Endothelial cell of umbilical vein (primary cell): Measurements from ENCODE around the gene HDAC4. TPM values are rescaled to one million over a fixed set of nuclear protein-coding genes. Genes with fewer than 3 reads are reported as not detected.

Source experiments
- BruUV-seq: library from RNA; stranded (reverse); fragments of 400-500 nt; replicated peaks from 2 replicates; lab custom pipeline; 2021; lab: Mats Ljungman, UMichigan
- CTCF ChIA-PET: fragments of 300-600, 350-600 bp; sonication (Branson Sonifier 250); formaldehyde crosslinking; loops from one replicate; lab custom pipeline; 2021; ENCODE audit warnings: antibody characterized with exemption, inconsistent platforms; lab: Charles Lee
- POLR2A ChIA-PET: fragments of 300-600, 350-600 bp; sonication (Branson Sonifier 250); formaldehyde crosslinking; loops from one replicate; lab custom pipeline; 2021; ENCODE audit warnings: antibody characterized with exemption, inconsistent platforms; lab: Charles Lee
- DNase-seq: peaks from one replicate; pipeline ENCODE4 v3.0.0-alpha.2; 2011; ENCODE audit warnings: low read depth, low spot score
- FAIRE-seq: peaks from 2 replicates; lab custom pipeline; 2011; peaks lifted over from hg19 to GRCh38; lab: Jason Lieb, UNC
- H2AFZ ChIP-seq: 2 replicates; pipeline ENCODE4 v1.6.0; 2012; ENCODE audit warnings: low read depth, low read length, control low read depth, inconsistent platforms
- H3K27ac ChIP-seq: 2 replicates; pipeline ENCODE4 v1.5.1; 2011; ENCODE audit warnings: low read depth, mild to moderate bottlenecking, control low read depth, low read length, moderate library complexity; ENCODE audit not compliant: insufficient read depth
- H3K27me3 ChIP-seq, 2 experiments: 2 replicates each; pipeline versions ENCODE4 v1.6.0 to v1.6.1; 2011; ENCODE audit warnings: low read length in 2 of 2, mixed read lengths in 1 of 2; ENCODE audit not compliant: control insufficient read depth in 2 of 2, insufficient read depth in 2 of 2
- H3K36me3 ChIP-seq, 2 experiments: 2 replicates in 1 of 2; 3 replicates in 1 of 2; pipeline ENCODE4 v1.5.1; 2011; ENCODE audit warnings: low read length in 2 of 2, mild to moderate bottlenecking in 1 of 2, moderate library complexity in 1 of 2; ENCODE audit not compliant: control insufficient read depth in 2 of 2, insufficient read depth in 2 of 2; ENCODE audit errors: extremely low read depth in 1 of 2
- H3K4me1 ChIP-seq: 3 replicates; pipeline ENCODE4 v1.5.1; 2011; ENCODE audit warnings: mild to moderate bottlenecking, low read length; ENCODE audit not compliant: control insufficient read depth, insufficient read depth; ENCODE audit errors: extremely low read depth
- H3K4me2 ChIP-seq: 2 replicates; pipeline ENCODE4 v1.6.1; 2011; ENCODE audit warnings: low read length, control low read depth, mixed read lengths; ENCODE audit not compliant: insufficient read depth
- H3K4me3 ChIP-seq, 3 experiments: fragments of 200-600 bp in 1 of 3; sonication (generic), shearing (Covaris generic) in 1 of 3; replicated peaks in 1 of 3; 2 replicates each; pipeline ENCODE4 v1.5.1; 2011 to 2016; ENCODE audit warnings: control low read depth in 3 of 3, low read length in 3 of 3, mild to moderate bottlenecking in 2 of 3, inconsistent platforms in 1 of 3, low read depth in 1 of 3, moderate library complexity in 1 of 3; ENCODE audit not compliant: insufficient read depth in 1 of 3
- H3K79me2 ChIP-seq: 2 replicates; pipeline ENCODE4 v1.6.0; 2012; ENCODE audit warnings: low read length, inconsistent platforms; ENCODE audit not compliant: control insufficient read depth, insufficient read depth
- H3K9ac ChIP-seq: replicated peaks from 2 replicates; pipeline ENCODE3; 2011; ENCODE audit warnings: low read length, control low read depth; ENCODE audit not compliant: insufficient read depth; ENCODE audit errors: extremely low read depth
- H3K9me1 ChIP-seq: replicated peaks from 3 replicates; pipeline ENCODE4 v1.6.0; 2011; ENCODE audit warnings: mild to moderate bottlenecking, low read length; ENCODE audit not compliant: control insufficient read depth, insufficient read depth; ENCODE audit errors: extremely low read depth
- H3K9me3 ChIP-seq: replicated peaks from 2 replicates; pipeline ENCODE4 v1.5.1; 2012; ENCODE audit warnings: low read length, inconsistent platforms; ENCODE audit not compliant: control insufficient read depth, insufficient read depth
- H4K20me1 ChIP-seq: replicated peaks from 2 replicates; pipeline ENCODE3; 2011; ENCODE audit warnings: mild to moderate bottlenecking, low read length; ENCODE audit not compliant: control insufficient read depth, insufficient read depth; ENCODE audit errors: extremely low read depth
- EZH2 ChIP-seq: IDR thresholded peaks from 2 replicates; pipeline ENCODE4 v1.6.1; 2012; ENCODE audit warnings: borderline replicate concordance, low read depth, mild to moderate bottlenecking, moderate library complexity, low read length, inconsistent platforms; ENCODE audit not compliant: severe bottlenecking
- FOS ChIP-seq: IDR thresholded peaks from 2 replicates; pipeline ENCODE4 v1.6.1; 2011; ENCODE audit warnings: mild to moderate bottlenecking, low read length, moderate library complexity, borderline replicate concordance; ENCODE audit not compliant: insufficient read depth
- GATA2 ChIP-seq: IDR thresholded peaks from 2 replicates; pipeline ENCODE4 v1.7.0; 2011; ENCODE audit warnings: low read depth, mild to moderate bottlenecking, moderate library complexity, mixed read lengths, low read length; ENCODE audit not compliant: insufficient read length, insufficient read depth
- JUN ChIP-seq: IDR thresholded peaks from 2 replicates; pipeline ENCODE4 v1.6.1; 2011; ENCODE audit warnings: borderline replicate concordance, low read depth; ENCODE audit not compliant: insufficient read length, insufficient read depth
- MYC ChIP-seq: IDR thresholded peaks from one replicate; pipeline ENCODE4 v1.6.1; 2011; ENCODE audit warnings: mild to moderate bottlenecking, low read depth, low read length
- POLR2A ChIP-seq: IDR thresholded peaks from 2 replicates; pipeline ENCODE4 v1.6.1; 2012; ENCODE audit warnings: low read depth, mild to moderate bottlenecking, control low read depth, low read length
- POLR2AphosphoS5 ChIP-seq: IDR thresholded peaks from 2 replicates; pipeline ENCODE4 v1.6.1; 2012; ENCODE audit warnings: low read depth, mild to moderate bottlenecking, control low read depth, low read length, moderate library complexity; ENCODE audit not compliant: insufficient read depth
- dilution Hi-C: fragments of 300-500 bp; cut with MboI; formaldehyde crosslinking; loops from one replicate; pipeline ENCODE4 v1.15.0; 2019; ENCODE audit warnings: low sequenced_read_pairs; ENCODE audit not compliant: extremely low pct_ligation_motif_present
- intact Hi-C: fragments of 100-400 bp; cut with micrococcal nuclease; formaldehyde crosslinking; loops from one replicate; pipeline ENCODE4 v1.10.0; 2022
- polyA plus RNA-seq, 4 experiments: library from polyadenylated mRNA; depleted of rRNA in 3 of 4; stranded (reverse) in 3 of 4; unstranded in 1 of 4; fragments of >200 nt; gene quantifications; 2 replicates each; pipeline versions ENCODE4 v1.2.1 to v1.2.3, GENCODE V29; 2011 to 2012; ENCODE audit warnings: missing spikeins in 1 of 4
- total RNA-seq: library from RNA; stranded (reverse); gene quantifications from 2 replicates; pipeline ENCODE4 v1.2.3, GENCODE V29; 2021
- TF ChIP-seq, protein P1 (sequence below), 2 donors: IDR thresholded peaks; 1 replicate in 1 of 2; 2 replicates in 1 of 2; pipeline ENCODE4 v1.5.1; 2011; ENCODE audit warnings: low read length in 2 of 2, mild to moderate bottlenecking in 2 of 2, moderate library complexity in 2 of 2, control low read depth in 1 of 2, inconsistent platforms in 1 of 2, low read depth in 1 of 2; ENCODE audit not compliant: insufficient read depth in 1 of 2; ENCODE audit errors: extremely low read depth in 1 of 2
- TF ChIP-seq, protein P2 (sequence below): IDR thresholded peaks from 2 replicates; pipeline ENCODE4 v1.6.1; 2011; ENCODE audit not compliant: insufficient read depth, insufficient read length

Gene HDAC4
- total and polyA plus RNA-seq, 2 donors (not counting 3 experiments of a cell fraction or from before 2014, with no cell fraction given) = 13.4 to 33.0 TPM

DNA sequence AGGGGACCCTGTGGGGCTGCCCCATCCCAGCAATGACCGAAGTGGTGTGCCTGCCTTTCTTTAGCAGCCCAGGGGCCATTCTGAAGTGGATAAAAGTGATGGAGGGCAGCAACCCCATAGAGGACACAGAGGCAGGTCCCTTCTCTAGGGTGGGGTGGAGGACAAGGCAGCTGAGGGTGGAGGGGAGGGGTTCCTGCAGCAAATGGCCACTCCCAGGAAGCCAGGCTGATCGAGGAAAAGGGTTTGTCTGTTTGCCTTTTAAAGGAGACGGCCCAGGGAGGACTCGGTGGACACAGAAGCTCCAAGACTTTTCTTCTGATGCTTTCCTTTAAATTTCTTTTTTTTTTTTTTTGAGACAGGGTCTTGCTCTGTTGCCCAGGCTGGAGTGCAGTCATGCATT lies 280.2 kb downstream of the HDAC4 start:
- Histone ChIP-seq H3K4me2 (no peak overlapping the region), H3K27me3 (no peaks in the 10 kb centered on the region), H3K4me3 (no peak overlapping the region), H3K9ac (no peak overlapping the region), H3K9me3 (no peaks in the 10 kb centered on the region), H3K4me1 (no peaks in the 10 kb centered on the region), H3K36me3 (peaks cover 0 to 7% of the 10 kb centered on the region in 2 experiments), H3K27ac (no peak overlapping the region), H4K20me1 (no peaks in the 10 kb centered on the region), H3K79me2 (no peaks in the 10 kb centered on the region), H3K9me1 (no peaks in the 10 kb centered on the region), H2AFZ (no peak overlapping the region)
- no peak for DNase-seq
- no TSS peak for BruUV-seq
- dilution Hi-C loops = no loop called here
- intact Hi-C loops = no loop called here
- ChIA-PET CTCF (no interaction called here), POLR2A (no interaction called here)
- TF ChIP-seq FOS = no peak
- TF ChIP-seq, protein P1, sequence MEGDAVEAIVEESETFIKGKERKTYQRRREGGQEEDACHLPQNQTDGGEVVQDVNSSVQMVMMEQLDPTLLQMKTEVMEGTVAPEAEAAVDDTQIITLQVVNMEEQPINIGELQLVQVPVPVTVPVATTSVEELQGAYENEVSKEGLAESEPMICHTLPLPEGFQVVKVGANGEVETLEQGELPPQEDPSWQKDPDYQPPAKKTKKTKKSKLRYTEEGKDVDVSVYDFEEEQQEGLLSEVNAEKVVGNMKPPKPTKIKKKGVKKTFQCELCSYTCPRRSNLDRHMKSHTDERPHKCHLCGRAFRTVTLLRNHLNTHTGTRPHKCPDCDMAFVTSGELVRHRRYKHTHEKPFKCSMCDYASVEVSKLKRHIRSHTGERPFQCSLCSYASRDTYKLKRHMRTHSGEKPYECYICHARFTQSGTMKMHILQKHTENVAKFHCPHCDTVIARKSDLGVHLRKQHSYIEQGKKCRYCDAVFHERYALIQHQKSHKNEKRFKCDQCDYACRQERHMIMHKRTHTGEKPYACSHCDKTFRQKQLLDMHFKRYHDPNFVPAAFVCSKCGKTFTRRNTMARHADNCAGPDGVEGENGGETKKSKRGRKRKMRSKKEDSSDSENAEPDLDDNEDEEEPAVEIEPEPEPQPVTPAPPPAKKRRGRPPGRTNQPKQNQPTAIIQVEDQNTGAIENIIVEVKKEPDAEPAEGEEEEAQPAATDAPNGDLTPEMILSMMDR (IDR thresholded peaks at IDR 0.05; ENCODE audit: extremely low read depth in 1 of 2, insufficient read depth in 1 of 2, low read depth in 1 of 2, low read length in 2 of 2) = no peak
- TF ChIP-seq GATA2 = no peak
- TF ChIP-seq MYC = no peak
- TF ChIP-seq, protein P2, sequence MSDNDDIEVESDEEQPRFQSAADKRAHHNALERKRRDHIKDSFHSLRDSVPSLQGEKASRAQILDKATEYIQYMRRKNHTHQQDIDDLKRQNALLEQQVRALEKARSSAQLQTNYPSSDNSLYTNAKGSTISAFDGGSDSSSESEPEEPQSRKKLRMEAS = no peak
- TF ChIP-seq POLR2AphosphoS5 = no peak
- TF ChIP-seq JUN = no peak
- no peak for TF ChIP-seq POLR2A
- TF ChIP-seq EZH2 = no peak
- no peak for FAIRE-seq
